Heart left ventricle (tissue), 16 donors: ENCODE results near the gene AFAP1L2. TPM values are rescaled to one million over a fixed set of nuclear protein-coding genes. Genes with fewer than 3 reads are reported as not detected.

Experiments
- ATAC-seq, 4 donors: fragments of 200-7000 bp; cut with Tn5 transposase; one replicate each; pipeline ENCODE4 v1.9.1; 2020 to 2022; ENCODE audit warnings: moderate library complexity in 4 of 4, mild to moderate bottlenecking in 3 of 4, moderate number of reproducible peaks in 1 of 4
- DNase-seq, 5 donors: peaks; one replicate each; pipeline ENCODE4 v3.0.0-alpha.2; 2020
- H3K27ac ChIP-seq, 12 donors: fragments of 200-600 bp; sonication (generic) in 4 of 12; one replicate each; pipeline versions ENCODE4 v1.5.0 to v1.8.0; 2016 to 2022; ENCODE audit warnings: mild to moderate bottlenecking in 2 of 12
- H3K27me3 ChIP-seq, 9 donors: fragments of 200-600 bp; sonication (generic) in 2 of 9; one replicate each; pipeline versions ENCODE4 v1.5.1 to v1.8.0; 2016 to 2022; ENCODE audit warnings: mild to moderate bottlenecking in 3 of 9
- H3K36me3 ChIP-seq, 9 donors: fragments of 200-600 bp; sonication (generic) in 2 of 9; one replicate each; pipeline versions ENCODE4 v1.5.0 to v1.8.0; 2018 to 2022; ENCODE audit warnings: mild to moderate bottlenecking in 2 of 9
- H3K4me1 ChIP-seq, 12 donors: fragments of 200-600 bp; sonication (generic) in 4 of 12; one replicate each; pipeline versions ENCODE4 v1.5.0 to v1.8.0; 2016 to 2022; ENCODE audit warnings: mild to moderate bottlenecking in 3 of 12
- H3K4me3 ChIP-seq, 12 donors: fragments of 200-600 bp; sonication (generic) in 4 of 12; one replicate each; pipeline versions ENCODE4 v1.5.0 to v1.8.0; 2017 to 2022; ENCODE audit warnings: mild to moderate bottlenecking in 9 of 12, moderate library complexity in 4 of 12
- H3K9me3 ChIP-seq, 12 donors: fragments of 200-600 bp; sonication (generic) in 4 of 12; one replicate each; pipeline versions ENCODE4 v1.5.0 to v1.8.0; 2016 to 2022; ENCODE audit warnings: mild to moderate bottlenecking in 1 of 12
- CTCF ChIP-seq, 12 donors: fragments of 200-600 bp; sonication (generic) in 4 of 12; IDR thresholded peaks; one replicate each; pipeline versions ENCODE4 v1.5.0 to v1.8.0; 2018 to 2022; ENCODE audit warnings: antibody characterized with exemption in 12 of 12, mild to moderate bottlenecking in 5 of 12
- POLR2A ChIP-seq, 2 donors: fragments of 450-650 bp; IDR thresholded peaks; one replicate each; pipeline ENCODE4 v1.6.1; 2017; ENCODE audit warnings: antibody characterized with exemption in 2 of 2, mild to moderate bottlenecking in 2 of 2, moderate library complexity in 2 of 2
- WGBS, 4 donors: extraction: QIAGEN DNeasy Blood & Tissue Kit in 2 of 4; methylation state at CpG; one replicate each; pipeline versions ENCODE4 v1.1.5 to v1.1.7; 2013 to 2018; 5-methylcytosine and 5-hydroxymethylcytosine counted together
- intact Hi-C, 10 donors: fragments of 100-400 bp; cut with DNase I; formaldehyde crosslinking; loops; one replicate each; pipeline versions ENCODE4 v1.11.1 to v1.14.2; 2022
- polyA plus RNA-seq, 2 donors: library from polyadenylated mRNA; stranded (reverse); fragments of 200-250 nt; gene quantifications; one replicate each; pipeline ENCODE4 v1.2.3, GENCODE V29; 2013
- total RNA-seq, 9 donors: library from RNA; depleted of rRNA in 2 of 9; stranded (reverse); fragments of >200 nt in 2 of 9; fragmentation: NEBNext Ultra II Directional in 3 of 9; extraction: Animal tissue kit (Norgen Biotek cat#: 25700) in 3 of 9; gene quantifications; one replicate each; pipeline versions ENCODE4 v1.1.0 to v1.2.4, GENCODE V29; 2016 to 2023
- donor health status: ischemic (EF 13 %, LVEDD 7.1; RV severe dilation, severe dysfunction).
- donor health status: healthy with polysubstance abuse.
- donor health status: DM: no; HTN: yes; CAD: no.
- donor health status: DM: no; HTN: no; CAD: no.
- donor health status: ischemic (EF 25% LVEDD 6.9; RV normal size, moderate dysfunction).
- donor health status: ischemic (EF 25% LVEDD 5.7; RV mildly dilated, moderate dysfunction).
- donor health status: healthy.
- donor health status: DM: yes; HTN: yes; CAD: no.
- donor health status: ischemic (EF 35%, LVEDD 5.7; RV mildly dilated, moderate dysfunction).
- donor health status: nonischemic (EF 11% LVEDD 7.7; RV severe dilation, severe dysfunction).
- donor health status: DM: yes; HTN: yes; CAD: no.
- donor health status: PGD.
- donor health status: ischemic (EF 29% LVEDD 5.4; RV normal size, mild dysfunction).
- donor health status: nonischemic (EF 23%, LVEDD 6.1; RV moderate dilation, normal function).

The AFAP1L2 gene
- total and polyA plus RNA-seq, 11 donors, result 2.8 to 8.2 (median 4.3) TPM

GRCh38 chr10:114340816-114341215, 63.5 kb downstream of the AFAP1L2 start:
- DNase-seq (peak in 2 of 5 donors; percentile 35 to 65), ATAC-seq (peak in 3 of 4 donors; percentile 68 to 77 (median 68))
- Histone ChIP-seq H3K27ac (no peak overlapping the region), H3K4me1 (peaks cover 0 to 22% (median 5%) of the 10 kb centered on the region in 12 donors), H3K4me3 (no peak overlapping the region), H3K36me3 (peaks cover 0 to 6% (median 0%) of the 10 kb centered on the region in 9 donors), H3K27me3 (no peaks in the 10 kb centered on the region), H3K9me3 (no peaks in the 10 kb centered on the region)
- intact Hi-C loops, result no loop called here
- no peak for TF ChIP-seq POLR2A (IDR thresholded peaks at IDR 0.05)
- TF ChIP-seq CTCF (IDR thresholded peaks at IDR 0.05), result no peak
- WGBS, 4 donors, result 60 to 65% (median 62%) methylated on average over 8 of the region's 8 CpGs

- H3K27ac ChIP-seq, result no peak overlapping the region
- no peaks in the 10 kb centered on the region for H3K27me3 ChIP-seq
- ATAC-seq (no peak), DNase-seq (no peak)
- H3K36me3 ChIP-seq, result peaks cover 0 to 6% (median 0%) of the 10 kb centered on the region in 9 donors
- H3K4me1 ChIP-seq, result peaks cover 0 to 13% (median 7%) of the 10 kb centered on the region in 12 donors
- 87 to 88% (median 88%) methylated on average over 19 of the region's 19 CpGs for WGBS, 4 donors
- TF ChIP-seq POLR2A (IDR thresholded peaks at IDR 0.05) (no peak), CTCF (IDR thresholded peaks at IDR 0.05) (no peak)
- intact Hi-C loops, result loop anchor here in 1 of 10 donors (5.0 kb wide), 1 partner anchor 65 kb away; the partner anchor contains the start of gene AFAP1L2
- no peak overlapping the region for H3K4me3 ChIP-seq
- no peaks in the 10 kb centered on the region for H3K9me3 ChIP-seq
Measured at GRCh38 chr10:114337510-114338462, 66.5 kb downstream of the AFAP1L2 start.

- Histone ChIP-seq H3K4me3 (no peak overlapping the region), H3K9me3 (no peaks in the 10 kb centered on the region), H3K36me3 (peaks cover 0 to 6% (median 0%) of the 10 kb centered on the region in 9 donors), H3K27ac (no peak overlapping the region), H3K4me1 (peaks cover 0 to 20% (median 14%) of the 10 kb centered on the region in 12 donors), H3K27me3 (no peaks in the 10 kb centered on the region)
- no peak for TF ChIP-seq CTCF (IDR thresholded peaks at IDR 0.05)
- ATAC-seq (no peak), DNase-seq (no peak)
- 91 to 96% (median 92%) methylated on average over 10 of the region's 10 CpGs for WGBS, 4 donors
- intact Hi-C loops, result loop anchor here in 1 of 10 donors (5.0 kb wide), 1 partner anchor 65 kb away; the partner anchor contains the start of gene AFAP1L2
Measured at GRCh38 chr10:114336823-114337509, 67.3 kb downstream of the AFAP1L2 start.

DNA sequence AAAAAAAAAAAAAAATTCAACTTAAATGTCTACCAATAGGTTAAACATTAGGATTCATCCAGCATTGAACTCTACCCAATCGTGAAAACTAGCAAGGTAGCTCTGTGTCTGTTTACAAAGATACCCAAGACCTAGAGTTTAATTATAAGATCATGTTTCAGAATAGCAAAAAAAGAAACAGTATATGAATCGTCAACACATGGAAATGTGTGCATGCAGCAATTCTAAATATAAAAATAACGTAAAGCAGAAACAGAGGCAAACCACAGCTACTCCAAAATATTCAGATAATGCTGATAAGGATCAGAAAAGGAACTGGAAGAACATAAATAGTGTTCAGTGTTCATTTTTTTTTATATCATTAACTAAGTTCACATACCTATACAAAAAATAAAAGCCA, 68.7 kb downstream of the AFAP1L2 start:
- 71 to 79% (median 77%) methylated on average over 3 of the region's 3 CpGs for whole genome bisulfite sequencing, 4 donors
- ATAC-seq, result no peak

More for the DNA sequence above, 68.7 kb downstream of the AFAP1L2 start:
- H3K9me3 ChIP-seq, result no peaks in the 10 kb centered on the region
- no peaks in the 10 kb centered on the region for H3K27me3 ChIP-seq
- H3K27ac ChIP-seq, result no peak overlapping the region
- TF ChIP-seq POLR2A (IDR thresholded peaks at IDR 0.05), result no peak
- TF ChIP-seq CTCF (IDR thresholded peaks at IDR 0.05), result no peak
- peaks cover 0 to 25% (median 14%) of the 10 kb centered on the region in 12 donors for H3K4me1 ChIP-seq
- H3K4me3 ChIP-seq, result no peak overlapping the region
- intact Hi-C loops, result loop anchor here in 1 of 10 donors (5.0 kb wide), 1 partner anchor 67 kb away; the partner anchor contains the start of gene AFAP1L2
- no peak for DNase-seq
- H3K36me3 ChIP-seq, result peaks cover 0 to 6% (median 0%) of the 10 kb centered on the region in 9 donors
